Measurements from ENCODE around the gene DAO. TPM values are rescaled to one million over a fixed set of nuclear protein-coding genes. Genes with fewer than 3 reads are reported as not detected.
"Not testable (repeated sequence)": the region's sequence is repeated elsewhere in the genome, so short reads cannot be mapped to it uniquely, and the experiment has no call there.

DAO gene
- total RNA-seq, 1 donor from 2014 or later: not detected

GRCh38 chr12:108846290-108846701 lies 33.6 kb upstream of the DAO start:
- DNase-seq (ENCODE audit: low spot score): no peak
- ATAC-seq: peak; percentile 23
- intact Hi-C loops (cut with DNase I): no loop called here

DNA sequence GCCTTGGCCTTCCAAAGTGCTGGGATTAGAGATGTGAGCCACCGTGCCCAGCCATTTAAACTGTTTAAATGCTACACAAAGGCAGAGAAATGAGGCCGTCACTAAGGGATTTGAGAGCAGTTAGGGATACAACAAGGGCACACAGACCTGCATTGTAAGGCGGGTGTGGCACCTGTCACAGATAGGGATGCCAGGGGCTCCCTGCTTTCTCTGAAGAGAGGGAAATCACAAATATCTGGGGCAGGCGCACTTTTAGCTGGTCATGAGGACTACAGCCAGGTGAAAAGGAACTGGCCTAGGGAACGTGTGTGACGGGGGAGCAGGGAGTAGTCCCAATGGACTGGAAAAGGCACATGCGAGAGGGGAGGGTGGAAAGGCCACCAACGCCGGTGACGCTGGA lies 32.2 kb upstream of the DAO start:
- intact Hi-C loops (cut with DNase I): no loop called here
- ATAC-seq: no peak
- DNase-seq (ENCODE audit: low spot score): no peak

- no peak for ATAC-seq
- no peak for DNase-seq (ENCODE audit: low spot score)
- intact Hi-C loops (cut with DNase I): no loop called here
Observed at GRCh38 chr12:108849660-108850059, 30.2 kb upstream of the DAO start.

DNA sequence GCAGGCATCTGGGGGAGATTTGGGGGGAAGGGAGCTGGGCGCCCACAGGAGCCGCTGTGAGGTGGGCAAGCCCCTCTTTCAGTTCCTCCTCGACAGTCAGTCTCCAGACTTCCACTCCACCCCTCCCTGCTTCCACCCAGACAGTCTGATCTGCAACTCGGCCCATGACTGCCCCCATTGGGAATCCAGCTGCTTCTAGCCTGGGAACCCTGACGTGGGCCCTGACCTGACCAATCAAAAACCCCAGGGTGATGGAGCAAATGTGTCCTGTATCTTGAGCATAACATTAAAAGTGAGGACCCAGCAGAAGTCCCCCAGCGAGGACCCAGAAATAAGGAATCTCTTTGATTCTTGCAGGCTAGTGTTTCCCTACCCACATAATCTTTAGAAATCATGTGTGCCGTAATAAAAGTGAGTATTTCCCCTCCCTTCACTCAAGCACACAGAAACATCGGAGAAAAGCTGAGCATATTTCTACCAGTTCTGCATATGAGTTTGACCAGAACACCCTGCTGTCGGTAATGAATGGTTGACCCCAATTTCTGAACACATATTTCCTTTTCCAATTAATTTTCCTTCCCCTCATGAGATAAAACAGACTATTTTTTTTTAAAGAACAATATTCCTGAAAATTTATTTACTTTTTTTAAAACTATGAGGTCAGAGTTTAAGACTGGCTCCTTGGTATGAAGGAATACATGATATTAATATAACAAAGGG lies 28.9 kb upstream of the DAO start:
- ATAC-seq (peak; percentile 38), DNase-seq (ENCODE audit: low spot score) (no peak)
- intact Hi-C loops (cut with DNase I): no loop called here

- intact Hi-C loops (cut with DNase I): no loop called here
- no peak for ATAC-seq
- no peak for DNase-seq (ENCODE audit: low spot score)
Observed at GRCh38 chr12:108852674-108853309, 27.1 kb upstream of the DAO start.

DNA sequence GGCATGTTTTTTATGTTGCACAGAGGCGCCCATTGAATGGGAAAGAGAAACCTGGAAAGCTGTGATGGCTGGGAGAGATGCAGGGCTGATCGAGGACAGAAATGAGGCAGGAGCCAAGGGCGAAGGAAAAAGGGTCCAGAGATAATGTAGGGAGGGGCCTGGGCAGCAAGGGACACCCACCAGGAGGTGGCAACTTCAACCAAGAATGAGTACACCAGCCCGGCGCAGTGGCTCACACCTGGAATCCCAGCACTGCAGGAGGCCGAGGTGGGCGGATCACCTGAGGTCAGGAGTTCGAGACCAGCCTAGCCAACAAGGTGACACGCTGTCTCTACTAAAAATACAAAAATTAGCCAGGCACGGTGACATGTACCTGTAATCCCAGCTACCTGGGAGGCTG lies 26.5 kb upstream of the DAO start:
- DNase-seq (ENCODE audit: low spot score): no peak
- intact Hi-C loops (cut with DNase I): no loop called here
- ATAC-seq: no peak

DNA sequence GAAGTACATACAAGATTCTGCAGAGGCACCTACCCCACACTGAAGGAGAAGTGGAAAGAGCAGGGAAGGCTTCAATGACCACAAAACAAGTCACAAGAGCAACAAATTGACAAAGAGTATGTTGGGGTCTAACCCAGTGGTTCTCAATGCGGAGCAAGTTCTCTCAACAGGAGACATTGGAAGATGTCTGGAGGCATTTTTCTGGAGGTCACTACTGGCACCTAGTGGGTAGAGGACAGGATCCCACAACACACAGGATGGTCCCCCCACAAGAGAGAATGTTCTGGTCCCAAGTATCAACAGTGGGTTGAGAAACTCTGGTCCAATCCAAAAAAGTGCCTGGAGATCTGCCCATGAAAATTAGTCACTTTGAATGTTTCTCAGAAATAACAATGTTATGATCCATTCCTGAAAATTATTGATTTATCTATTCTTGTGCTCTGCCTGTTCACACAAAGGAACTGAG lies 25.9 kb upstream of the DAO start:
- ATAC-seq: peak; percentile 59
- intact Hi-C loops (cut with DNase I): no loop called here
- no peak for DNase-seq (ENCODE audit: low spot score)

DNA sequence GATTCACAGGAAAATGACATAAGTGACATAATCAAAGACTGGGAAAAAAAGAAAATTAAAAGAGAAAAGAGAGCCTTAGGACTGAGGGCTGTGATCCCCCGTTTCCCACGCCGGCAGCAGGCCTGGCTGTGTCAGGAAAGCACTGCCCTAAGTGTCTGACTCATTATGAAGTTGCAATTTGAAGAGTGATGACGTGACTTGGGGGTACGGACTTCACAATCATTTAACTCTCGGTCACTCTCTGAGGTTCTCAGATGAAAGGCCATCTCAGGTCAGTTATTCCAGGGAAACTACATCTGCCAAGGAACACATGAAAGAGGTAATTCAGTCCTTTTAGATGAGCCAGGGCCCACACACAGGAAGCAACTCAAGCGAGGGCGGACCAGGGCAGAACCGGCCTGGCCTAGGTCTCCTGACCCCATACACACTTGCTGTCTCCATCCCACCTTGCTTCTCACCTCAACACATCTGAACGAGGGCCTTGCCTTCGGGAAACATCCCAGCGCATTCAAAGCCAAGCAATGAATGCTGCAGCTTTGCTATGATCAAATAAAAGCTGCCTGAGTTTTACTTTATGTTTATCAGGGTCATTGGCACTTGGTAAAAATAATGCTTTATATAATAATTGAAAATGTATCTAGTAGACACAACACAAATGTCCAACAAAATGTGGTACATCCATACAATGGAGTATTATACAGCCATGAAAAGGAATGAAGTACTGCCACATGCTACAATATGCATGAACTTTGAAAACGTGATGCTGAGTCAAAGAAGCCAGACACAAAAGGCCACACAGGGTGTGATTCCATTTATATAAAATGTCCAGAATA lies 25.2 kb upstream of the DAO start:
- DNase-seq (ENCODE audit: low spot score) (no peak), ATAC-seq (peak; percentile 61)
- intact Hi-C loops (cut with DNase I): loop anchor here (5.0 kb wide), 2 partner anchors 37 to 122 kb away; partner anchors contain the start of gene CORO1C

- intact Hi-C loops (cut with DNase I): loop anchor here (5.0 kb wide), 2 partner anchors 38 to 123 kb away; partner anchors contain the start of gene CORO1C
- ATAC-seq (no peak), DNase-seq (ENCODE audit: low spot score) (no peak)
Observed at GRCh38 chr12:108855284-108856169, 24.4 kb upstream of the DAO start.

GRCh38 chr12:108856170-108856427 lies 23.8 kb upstream of the DAO start:
- DNase-seq (ENCODE audit: low spot score) (no peak), ATAC-seq (peak; percentile 2)
- intact Hi-C loops (cut with DNase I): loop anchor here (5.0 kb wide), 2 partner anchors 39 to 124 kb away; partner anchors contain the start of gene CORO1C

DNA sequence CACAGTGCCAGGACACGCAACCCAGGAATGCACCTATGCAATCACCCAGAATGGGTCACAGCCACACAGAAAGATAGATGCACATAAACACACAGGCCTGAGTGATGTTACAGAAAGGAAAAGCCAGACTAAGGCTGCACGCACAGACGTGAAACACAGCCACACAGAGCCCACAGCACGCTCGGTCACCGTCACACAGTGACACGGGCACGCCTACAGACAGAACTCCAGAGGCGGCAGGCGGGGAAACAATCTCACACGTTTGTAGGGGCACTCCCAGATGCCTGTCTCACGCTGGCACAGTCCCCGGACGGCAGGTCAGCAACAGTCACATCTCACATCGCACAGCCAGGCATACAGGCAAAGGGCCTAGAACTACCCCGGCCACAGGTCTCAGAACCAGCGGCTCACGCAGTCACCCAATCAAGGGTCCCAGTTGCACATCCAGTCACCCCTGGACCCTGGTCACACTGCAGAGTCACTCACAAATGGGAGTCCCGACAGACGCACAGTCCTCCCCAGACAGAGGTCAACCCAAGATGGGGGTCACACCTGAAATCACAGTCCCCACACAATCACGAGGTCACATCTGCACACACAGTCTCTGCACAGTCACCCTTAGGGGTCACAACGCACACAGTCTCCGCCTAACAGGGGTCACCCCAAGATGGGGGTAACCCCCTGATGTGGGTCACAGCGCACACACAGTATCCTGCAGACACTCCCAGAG lies 23.3 kb upstream of the DAO start:
- DNase-seq (ENCODE audit: low spot score) (peak; percentile 79), ATAC-seq (peak; percentile 33)
- intact Hi-C loops (cut with DNase I): loop anchor here (5.0 kb wide), 2 partner anchors 39 to 124 kb away; partner anchors contain the start of gene CORO1C

DNA sequence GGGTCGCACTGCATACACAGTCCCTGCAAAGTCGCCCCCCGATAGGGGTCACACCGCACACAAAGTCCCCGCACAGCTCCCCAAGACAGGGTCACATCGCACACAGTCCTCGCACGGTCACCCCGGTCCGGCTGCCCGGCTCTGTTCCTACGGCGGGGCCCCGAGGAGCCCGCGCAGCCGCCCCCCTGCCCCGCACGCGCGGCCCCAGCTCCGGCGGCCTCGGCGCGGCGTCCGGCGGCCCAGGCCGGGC lies 22.8 kb upstream of the DAO start:
- intact Hi-C loops (cut with DNase I): loop anchor here (5.0 kb wide), 2 partner anchors 40 to 125 kb away; partner anchors contain the start of gene CORO1C
- ATAC-seq (no peak), DNase-seq (ENCODE audit: low spot score) (peak; percentile 70)

GRCh38 chr12:108858311-108859074 lies 21.4 kb upstream of the DAO start:
- ATAC-seq: peak; percentile 0
- intact Hi-C loops (cut with DNase I): loop anchor here (5.0 kb wide), 2 partner anchors 41 to 126 kb away; partner anchors contain the start of gene CORO1C
- DNase-seq (ENCODE audit: low spot score): no peak

GRCh38 chr12:108859141-108859922 lies 20.6 kb upstream of the DAO start:
- DNase-seq (ENCODE audit: low spot score); ATAC-seq: not testable (repeated sequence)
- intact Hi-C loops (cut with DNase I): loop anchor here (5.0 kb wide), 2 partner anchors 42 to 127 kb away; partner anchors contain the start of gene CORO1C

DNA sequence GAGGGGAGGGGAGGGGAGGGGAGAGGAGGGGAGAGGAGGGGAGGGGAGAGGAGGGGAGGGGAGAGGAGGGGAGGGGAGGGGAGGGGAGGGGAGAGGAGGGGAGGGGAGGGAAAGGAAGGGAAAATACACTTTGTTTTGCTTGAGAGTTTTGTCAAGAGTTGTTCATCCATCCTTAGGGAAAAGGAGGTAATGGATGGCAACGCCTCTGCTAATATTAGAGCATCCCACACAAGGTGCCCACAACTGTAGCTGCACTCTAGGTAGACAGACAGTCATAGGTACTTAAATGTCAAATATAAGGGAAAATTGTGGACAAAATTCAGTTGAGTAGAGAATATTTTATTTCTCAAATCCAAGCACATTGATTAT lies 20.0 kb upstream of the DAO start:
- intact Hi-C loops (cut with DNase I): loop anchor here (5.0 kb wide), 2 partner anchors 43 to 128 kb away; partner anchors contain the start of gene CORO1C
- no peak for ATAC-seq
- DNase-seq (ENCODE audit: low spot score): no peak

DNA sequence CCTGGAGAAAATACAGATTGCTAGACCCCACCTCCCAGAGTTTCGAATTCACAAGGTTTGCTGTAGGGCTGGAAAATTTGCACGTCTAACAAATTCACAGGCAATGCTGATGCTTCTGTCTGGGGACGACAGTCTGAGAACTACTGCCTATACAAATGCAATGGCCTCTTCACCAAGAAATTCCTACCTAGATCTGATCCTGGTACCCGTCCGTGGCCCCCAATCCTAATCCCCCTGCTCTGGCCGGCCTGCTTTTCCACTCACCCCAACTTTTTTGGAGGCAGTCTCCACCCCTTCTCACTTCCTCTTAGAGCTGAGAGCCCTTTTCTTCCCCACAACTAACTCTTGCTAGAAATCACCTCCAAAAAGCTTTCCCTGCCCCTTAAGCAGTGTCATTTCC lies 19.4 kb upstream of the DAO start:
- ATAC-seq: no peak
- no peak for DNase-seq (ENCODE audit: low spot score)
- intact Hi-C loops (cut with DNase I): no loop called here

Data from sciatic nerve (tissue), 2 donors.